ENCODE data around the gene PRR9. TPM values are rescaled to one million over a fixed set of nuclear protein-coding genes. Genes with fewer than 3 reads are reported as not detected.

The PRR9 gene
- total RNA-seq, 3 donors from 2014 or later, result not detected

DNA sequence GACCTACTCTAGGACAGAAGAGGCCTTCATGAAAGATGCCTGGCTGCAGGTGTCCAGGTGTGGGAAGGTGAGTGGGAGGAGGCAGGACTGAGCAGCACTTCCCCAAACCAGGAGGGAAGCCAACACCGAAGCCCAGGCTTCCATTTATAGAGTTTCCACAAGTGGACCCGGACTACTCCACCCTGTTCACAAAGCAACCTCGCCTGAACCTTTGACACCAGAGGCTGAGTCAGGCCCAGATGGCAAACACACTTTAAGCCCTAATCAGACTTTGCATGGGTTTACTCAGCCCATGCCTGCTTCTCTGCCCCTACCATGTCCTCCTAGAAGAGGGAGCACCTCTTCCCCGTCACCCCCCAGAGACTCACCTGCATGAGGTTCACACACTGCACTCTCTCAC is 14.0 kb downstream of the PRR9 start:
- ATAC-seq (peak; percentile 91), DNase-seq (peak in 2 of 3 donors; percentile 24 to 25)
- H3K4me1 ChIP-seq (ENCODE audit: low read depth), result no peaks in the 10 kb centered on the region
- H3K4me3 ChIP-seq, result no peak overlapping the region
- no peaks in the 10 kb centered on the region for H3K36me3 ChIP-seq (ENCODE audit: low read depth)
- TF ChIP-seq, protein P1, sequence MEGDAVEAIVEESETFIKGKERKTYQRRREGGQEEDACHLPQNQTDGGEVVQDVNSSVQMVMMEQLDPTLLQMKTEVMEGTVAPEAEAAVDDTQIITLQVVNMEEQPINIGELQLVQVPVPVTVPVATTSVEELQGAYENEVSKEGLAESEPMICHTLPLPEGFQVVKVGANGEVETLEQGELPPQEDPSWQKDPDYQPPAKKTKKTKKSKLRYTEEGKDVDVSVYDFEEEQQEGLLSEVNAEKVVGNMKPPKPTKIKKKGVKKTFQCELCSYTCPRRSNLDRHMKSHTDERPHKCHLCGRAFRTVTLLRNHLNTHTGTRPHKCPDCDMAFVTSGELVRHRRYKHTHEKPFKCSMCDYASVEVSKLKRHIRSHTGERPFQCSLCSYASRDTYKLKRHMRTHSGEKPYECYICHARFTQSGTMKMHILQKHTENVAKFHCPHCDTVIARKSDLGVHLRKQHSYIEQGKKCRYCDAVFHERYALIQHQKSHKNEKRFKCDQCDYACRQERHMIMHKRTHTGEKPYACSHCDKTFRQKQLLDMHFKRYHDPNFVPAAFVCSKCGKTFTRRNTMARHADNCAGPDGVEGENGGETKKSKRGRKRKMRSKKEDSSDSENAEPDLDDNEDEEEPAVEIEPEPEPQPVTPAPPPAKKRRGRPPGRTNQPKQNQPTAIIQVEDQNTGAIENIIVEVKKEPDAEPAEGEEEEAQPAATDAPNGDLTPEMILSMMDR (IDR thresholded peaks at IDR 0.05), result no peak
- H3K9me3 ChIP-seq, result no peaks in the 10 kb centered on the region
- intact Hi-C loops (cut with DNase I, micrococcal nuclease), result no loop called here

DNA sequence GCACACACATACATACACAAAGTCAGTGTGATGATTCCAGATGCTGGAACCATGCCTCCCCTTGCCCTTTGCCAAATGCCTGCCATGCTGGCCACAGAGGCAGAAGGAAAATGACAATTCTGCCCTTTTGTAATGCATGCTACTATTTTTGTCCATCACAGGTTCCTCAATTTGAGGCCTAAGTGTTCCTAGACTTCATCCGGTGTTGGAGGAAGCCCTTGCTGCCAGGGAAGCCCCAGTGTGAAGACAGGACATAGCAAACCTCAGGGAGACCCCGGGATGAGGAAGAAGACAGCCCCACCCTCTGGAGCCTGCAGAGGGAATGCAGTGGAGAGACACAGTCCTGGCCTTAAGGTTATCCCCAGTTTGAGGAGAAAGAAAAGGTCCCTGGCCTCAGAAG is 14.4 kb downstream of the PRR9 start:
- DNase-seq, result no peak

DNA sequence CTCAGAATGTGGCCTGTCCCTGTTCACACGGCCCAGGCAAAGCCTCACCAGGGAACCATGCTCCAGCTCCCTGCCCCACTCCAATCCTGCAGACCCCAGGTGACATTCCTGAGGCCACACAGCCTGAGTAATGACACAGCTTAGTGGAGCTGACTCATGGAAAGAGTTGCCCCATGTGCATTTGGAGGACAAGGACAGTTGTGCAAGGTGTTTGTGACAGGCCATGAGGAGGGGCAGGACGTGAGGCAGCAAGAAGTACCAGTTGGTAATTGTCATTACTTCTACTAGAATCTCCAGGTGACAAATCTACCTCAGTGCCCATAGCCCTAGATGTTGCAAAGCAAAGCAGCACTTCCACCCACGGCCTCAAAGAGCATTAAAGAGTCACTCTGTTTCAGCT is 15.2 kb downstream of the PRR9 start:
- ATAC-seq (no peak), DNase-seq (no peak)
- no peaks in the 10 kb centered on the region for H3K36me3 ChIP-seq (ENCODE audit: low read depth)
- TF ChIP-seq, protein P1 (IDR thresholded peaks at IDR 0.05), result no peak
- H3K9me3 ChIP-seq, result no peaks in the 10 kb centered on the region
- intact Hi-C loops (cut with DNase I, micrococcal nuclease), result no loop called here
- H3K4me3 ChIP-seq, result no peak overlapping the region
- H3K4me1 ChIP-seq (ENCODE audit: low read depth), result no peaks in the 10 kb centered on the region

More for the DNA sequence above, 14.4 kb downstream of the PRR9 start:
- intact Hi-C loops (cut with DNase I, micrococcal nuclease), result no loop called here
- H3K4me1 ChIP-seq (ENCODE audit: low read depth), result no peaks in the 10 kb centered on the region
- ATAC-seq, result no peak
- H3K4me3 ChIP-seq, result no peak overlapping the region
- no peaks in the 10 kb centered on the region for H3K9me3 ChIP-seq
- H3K36me3 ChIP-seq (ENCODE audit: low read depth), result no peaks in the 10 kb centered on the region
- TF ChIP-seq, protein P1 (IDR thresholded peaks at IDR 0.05), result no peak

DNA sequence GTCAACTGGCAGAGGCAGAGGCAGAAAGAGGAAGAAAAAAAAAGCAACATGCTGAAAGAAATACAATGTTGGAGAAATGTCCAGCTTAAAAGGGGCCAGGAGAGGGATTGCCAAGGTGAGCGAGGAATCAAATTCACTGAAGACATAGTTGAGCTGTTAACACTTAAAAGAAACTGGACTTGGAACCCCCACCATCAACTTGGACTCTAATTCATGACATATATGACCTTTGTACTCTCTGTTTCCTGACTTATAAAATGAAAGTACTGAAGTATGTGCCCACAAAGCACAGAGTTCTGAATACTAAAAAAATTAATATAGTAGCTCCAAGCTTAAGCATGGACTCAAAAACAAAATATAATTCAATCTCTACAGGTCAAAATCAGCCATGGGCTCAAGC is 16.1 kb downstream of the PRR9 start:
- DNase-seq (no peak), ATAC-seq (peak; percentile 46)
- intact Hi-C loops (cut with DNase I, micrococcal nuclease), result no loop called here
- no peak overlapping the region for H3K4me3 ChIP-seq
- no peaks in the 10 kb centered on the region for H3K36me3 ChIP-seq (ENCODE audit: low read depth)
- TF ChIP-seq, protein P1 (IDR thresholded peaks at IDR 0.05), result no peak
- H3K9me3 ChIP-seq, result no peaks in the 10 kb centered on the region
- no peaks in the 10 kb centered on the region for H3K4me1 ChIP-seq (ENCODE audit: low read depth)

DNA sequence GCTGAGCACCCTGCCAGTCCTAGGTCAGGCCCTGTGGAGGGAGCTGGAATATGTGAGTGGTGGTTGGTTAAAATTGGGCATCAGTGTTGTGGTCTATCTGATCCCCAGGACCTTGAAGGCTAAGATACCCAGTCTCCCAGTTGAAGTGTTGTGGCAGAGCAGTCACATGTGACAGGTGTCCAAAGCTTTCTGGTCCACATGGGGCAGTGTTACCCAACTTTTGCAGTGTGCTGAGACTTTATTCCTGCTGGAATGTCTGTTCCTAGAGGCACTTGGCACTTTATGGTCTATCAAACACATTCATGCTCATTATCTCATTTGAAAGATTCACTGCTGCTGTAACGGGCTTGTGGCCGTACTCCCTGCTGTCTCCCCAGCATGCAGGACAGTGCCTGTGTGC is 21.1 kb downstream of the PRR9 start:
- intact Hi-C loops (cut with DNase I, micrococcal nuclease), result no loop called here
- TF ChIP-seq, protein P1 (IDR thresholded peaks at IDR 0.05), result no peak
- ATAC-seq (peak; percentile 57), DNase-seq (no peak)
- no peak overlapping the region for H3K4me3 ChIP-seq
- no peaks in the 10 kb centered on the region for H3K36me3 ChIP-seq (ENCODE audit: low read depth)
- H3K4me1 ChIP-seq (ENCODE audit: low read depth), result no peaks in the 10 kb centered on the region
- no peaks in the 10 kb centered on the region for H3K9me3 ChIP-seq

DNA sequence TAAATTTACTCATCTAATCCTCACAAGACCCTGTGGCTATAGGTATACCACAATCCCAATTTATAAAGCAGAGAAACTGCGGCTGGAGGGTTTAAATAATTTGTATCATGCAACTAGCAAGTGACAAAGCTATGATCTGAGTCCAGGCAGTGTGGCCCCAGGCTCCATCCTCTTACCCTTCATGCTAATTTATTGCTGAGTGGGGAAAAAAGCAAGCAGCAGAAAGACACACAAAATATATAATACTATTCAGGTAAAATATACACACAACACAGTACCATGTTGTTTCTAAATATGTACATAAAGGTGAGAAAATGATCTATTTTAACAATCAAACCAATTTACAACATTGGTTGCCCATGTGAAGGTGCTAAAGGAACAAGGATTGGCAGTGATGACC is 24.8 kb downstream of the PRR9 start:
- no peak for ATAC-seq

More for the DNA sequence above, 24.8 kb downstream of the PRR9 start:
- no peaks in the 10 kb centered on the region for H3K36me3 ChIP-seq (ENCODE audit: low read depth)
- no peak overlapping the region for H3K4me3 ChIP-seq
- no peaks in the 10 kb centered on the region for H3K4me1 ChIP-seq (ENCODE audit: low read depth)
- TF ChIP-seq, protein P1 (IDR thresholded peaks at IDR 0.05), result no peak
- intact Hi-C loops (cut with DNase I, micrococcal nuclease), result no loop called here
- no peaks in the 10 kb centered on the region for H3K9me3 ChIP-seq
- DNase-seq, result no peak

Data from mucosa of descending colon (tissue), 3 donors.